B cell (primary cell): ENCODE results near the gene CFB. TPM values are rescaled to one million over a fixed set of nuclear protein-coding genes. Genes with fewer than 3 reads are reported as not detected.

Experiments used
- ATAC-seq: fragments of 200-7000 bp; cut with Tn5 transposase; one replicate; pipeline ENCODE4 v1.10.0; 2021; ENCODE audit warnings: low read depth, mild to moderate bottlenecking, moderate number of reproducible peaks, moderate library complexity
- CTCF ChIA-PET: fragments of 350-600 bp; sonication (Branson Sonifier 250); formaldehyde crosslinking; loops from one replicate; lab custom pipeline; 2021; ENCODE audit warnings: antibody characterized with exemption, inconsistent platforms; lab: Charles Lee
- POLR2A ChIA-PET: fragments of 350-600 bp; sonication (Branson Sonifier 250); formaldehyde crosslinking; loops from one replicate; lab custom pipeline; 2021; ENCODE audit warnings: antibody characterized with exemption; lab: Charles Lee
- DNase-seq: peaks from one replicate; pipeline ENCODE4 v3.0.0; 2013
- H2AFZ ChIP-seq: 2 replicates; pipeline ENCODE4 v1.6.1; 2012; ENCODE audit warnings: mild to moderate bottlenecking, low read depth, low read length; ENCODE audit not compliant: insufficient read depth, poor library complexity, severe bottlenecking
- H3K27ac ChIP-seq, 2 donors: 1 replicate in 1 of 2; 2 replicates in 1 of 2; pipeline ENCODE4 v1.5.1; 2012 to 2013; ENCODE audit warnings: low read length in 2 of 2, mild to moderate bottlenecking in 2 of 2, moderate library complexity in 1 of 2
- H3K27me3 ChIP-seq, 4 experiments: fragments of 200-600 bp in 1 of 4; sonication (generic) in 1 of 4; replicated peaks in 1 of 4; 1 replicate in 2 of 4; 2 replicates in 2 of 4; pipeline versions ENCODE4 v1.6.1 to v1.7.0; 2013 to 2016; ENCODE audit warnings: low read length in 3 of 4, mild to moderate bottlenecking in 2 of 4, mixed read lengths in 1 of 4, moderate library complexity in 1 of 4; ENCODE audit not compliant: insufficient read depth in 4 of 4, control insufficient read depth in 3 of 4; ENCODE audit errors: control extremely low read depth in 1 of 4
- H3K36me3 ChIP-seq, 2 experiments: replicated peaks in 1 of 2; 1 replicate in 1 of 2; 2 replicates in 1 of 2; pipeline versions ENCODE4 v1.6.1 to v1.7.1; 2013; ENCODE audit warnings: low read length in 1 of 2; ENCODE audit not compliant: insufficient read depth in 2 of 2, control insufficient read depth in 1 of 2; ENCODE audit errors: control extremely low read depth in 1 of 2, extremely low read depth in 1 of 2
- H3K4me1 ChIP-seq, 2 donors: fragments of 200-600 bp in 1 of 2; sonication (generic) in 1 of 2; 1 replicate in 1 of 2; 2 replicates in 1 of 2; pipeline versions ENCODE4 v1.5.1 to v1.6.1; 2013 to 2017; ENCODE audit warnings: low read length in 2 of 2; ENCODE audit not compliant: control insufficient read depth in 2 of 2, insufficient read depth in 2 of 2
- H3K4me2 ChIP-seq: replicated peaks from 2 replicates; pipeline ENCODE3; 2012; ENCODE audit warnings: mild to moderate bottlenecking, low read depth, low read length; ENCODE audit not compliant: poor library complexity, severe bottlenecking
- H3K4me3 ChIP-seq, 5 experiments: fragments of 200-600 bp in 1 of 5; sonication (generic) in 1 of 5; 1 replicate in 3 of 5; 2 replicates in 2 of 5; pipeline versions ENCODE4 v1.5.1 to v1.7.0; 2011 to 2016; ENCODE audit warnings: low read length in 4 of 5, mild to moderate bottlenecking in 4 of 5, low read depth in 2 of 5, control low read depth in 1 of 5, moderate library complexity in 1 of 5; ENCODE audit not compliant: insufficient read depth in 1 of 5; ENCODE audit errors: control extremely low read depth in 1 of 5, extremely low read depth in 1 of 5
- H3K79me2 ChIP-seq: fragments of 200-600 bp; sonication (generic); one replicate; pipeline ENCODE4 v1.6.0; 2016; ENCODE audit warnings: low read length; ENCODE audit not compliant: control insufficient read depth, insufficient read depth
- H3K9ac ChIP-seq: fragments of 200-600 bp; sonication (generic); 2 replicates; pipeline ENCODE4 v1.6.1; 2017; ENCODE audit warnings: mild to moderate bottlenecking, low read length, moderate library complexity
- H3K9me3 ChIP-seq, 3 donors: one replicate each; pipeline versions ENCODE4 v1.6.1 to v1.7.1; 2013; ENCODE audit warnings: low read length in 2 of 3; ENCODE audit not compliant: control insufficient read depth in 2 of 3, insufficient read depth in 1 of 3; ENCODE audit errors: control extremely low read depth in 1 of 3
- H4K20me1 ChIP-seq: 2 replicates; pipeline ENCODE4 v1.6.0; 2012; ENCODE audit warnings: mild to moderate bottlenecking, low read length; ENCODE audit not compliant: insufficient read depth, control insufficient read depth, poor library complexity, severe bottlenecking
- H3K27ac Mint-ChIP-seq: one replicate; pipeline ENCODE4 v1.8.0; 2021; ENCODE audit warnings: mixed read lengths
- H3K27me3 Mint-ChIP-seq: one replicate; pipeline ENCODE4 v1.8.0; 2021; ENCODE audit warnings: mixed read lengths
- H3K4me1 Mint-ChIP-seq: one replicate; pipeline ENCODE4 v1.8.0; 2021; ENCODE audit warnings: mixed read lengths
- H3K4me3 Mint-ChIP-seq: one replicate; pipeline ENCODE4 v1.8.0; 2021; ENCODE audit warnings: mixed read lengths
- H3K9me3 Mint-ChIP-seq: one replicate; pipeline ENCODE4 v1.8.0; 2022; ENCODE audit warnings: mixed read lengths; ENCODE audit not compliant: insufficient read depth
- CTCF ChIP-seq: fragments of 200-600 bp; IDR thresholded peaks from one replicate; pipeline ENCODE4 v1.8.0; 2022; ENCODE audit warnings: antibody characterized with exemption, mild to moderate bottlenecking
- EZH2 ChIP-seq: IDR thresholded peaks from 2 replicates; pipeline ENCODE4 v1.6.1; 2012; ENCODE audit warnings: borderline replicate concordance, low read depth, mild to moderate bottlenecking, moderate library complexity, low read length; ENCODE audit not compliant: insufficient read depth, poor library complexity, severe bottlenecking
- WGBS: methylation state at CpG from one replicate; pipeline ENCODE4 v1.1.5; 2013; ENCODE audit warnings: missing lambda C conversion rate; ENCODE audit not compliant: insufficient coverage; 5-methylcytosine and 5-hydroxymethylcytosine counted together
- intact Hi-C: fragments of 100-400 bp; cut with micrococcal nuclease; formaldehyde crosslinking; loops from one replicate; pipeline ENCODE4 v1.10.0; 2022
- polyA plus RNA-seq: library from polyadenylated mRNA; depleted of rRNA; stranded (reverse); fragments of >200 nt; gene quantifications from 2 replicates; pipeline ENCODE4 v1.2.3, GENCODE V29; 2012
- total RNA-seq, 2 donors: library from RNA; stranded (reverse); fragments of 120-200 nt in 1 of 2; gene quantifications; 1 replicate in 1 of 2; 2 replicates in 1 of 2; pipeline versions ENCODE4 v1.2.3 to v1.2.4, GENCODE V29; 2013 to 2022

Gene CFB
- total and polyA plus RNA-seq, 2 donors (not counting 1 experiment from before 2014, with no cell fraction given), result not detected

DNA sequence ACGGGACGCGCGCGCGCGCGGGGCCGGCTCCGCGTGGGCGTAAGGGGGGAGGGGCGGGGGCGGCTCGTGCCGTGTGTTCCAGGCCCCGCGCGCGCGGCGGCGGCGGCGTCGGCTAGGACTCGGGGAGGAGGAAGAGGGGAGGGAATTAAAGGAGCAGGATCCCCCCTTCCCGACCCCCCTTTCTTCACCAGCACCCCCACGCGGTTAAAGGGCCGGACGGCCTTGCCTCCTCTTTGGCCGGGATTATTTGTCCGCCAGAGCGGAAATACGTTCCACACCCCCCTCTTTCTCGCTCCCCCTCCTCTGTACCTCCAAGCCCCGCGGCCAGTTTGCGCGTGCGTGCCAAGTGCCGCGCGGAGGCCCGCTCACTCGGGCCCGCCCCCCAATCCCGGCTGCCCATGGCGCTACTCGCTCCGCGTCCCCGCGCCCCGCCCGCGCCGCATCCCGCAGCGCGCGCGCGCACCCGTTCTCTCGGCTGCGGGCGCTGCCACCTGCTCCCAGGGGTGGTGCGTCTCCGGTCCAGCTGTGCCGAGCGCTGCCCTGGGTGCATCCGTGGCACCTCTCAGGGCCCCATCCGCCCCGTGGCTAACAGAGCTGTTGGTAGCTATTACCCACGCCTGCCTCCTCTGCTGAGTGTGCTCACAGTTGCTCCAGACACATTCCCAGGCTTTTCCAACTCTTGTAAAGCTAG is 43.8 kb upstream of the CFB start, which contains the start of gene ZBTB12:
ZBTB12 (minus strand) TSS at position 134 of the 691 bp plus-strand sequence. CDS start 781 bp downstream, outside the sequence.
- ChIA-PET CTCF (interaction anchor here (1.2 to 1.4 kb wide), 2 partner anchors 50 to 190 kb away, joined by 4 to 6 read pairs; no protein-coding TSS in a partner anchor), POLR2A (interaction anchor here (0.6 to 1.4 kb wide), 7 partner anchors 24 to 241 kb away, joined by 3 to 6 read pairs (median 3); partner anchors contain the start of genes DXO and SKIC2)
- Histone ChIP-seq H3K9ac (peak within 1 kb of the TSS; percentile 74), H3K27me3 (no peaks in the 10 kb centered on the region), H2AFZ (peak within 1 kb of the TSS; percentile 85), H4K20me1 (no peaks in the 10 kb centered on the region), H3K36me3 (no peaks in the 10 kb centered on the region), H3K4me2 (peak within 1 kb of the TSS; percentile 85), H3K27ac (peak within 1 kb of the TSS; percentile 76 to 79), H3K4me3 (peak within 1 kb of the TSS; percentile 27 to 82 (median 77)), H3K4me1 (peaks cover 13 to 23% of the 10 kb centered on the region in 2 donors), H3K79me2 (peaks cover 4% of the 10 kb centered on the region), H3K9me3 (no peaks in the 10 kb centered on the region)
- no peaks in the 10 kb centered on the region for H3K27me3 Mint-ChIP-seq
- ATAC-seq (peak; percentile 64), DNase-seq (peak; percentile 93)
- intact Hi-C loops, result loop anchor here (1.0 kb wide), 2 partner anchors 56 to 237 kb away; partner anchors contain the start of gene NELFE
- TF ChIP-seq EZH2, result no peak
- WGBS, result under 1% methylated on average over 66 of the region's 77 CpGs
- no peaks in the 10 kb centered on the region for H3K9me3 Mint-ChIP-seq
- H3K4me1 Mint-ChIP-seq, result peaks cover 32% of the 10 kb centered on the region
- H3K4me3 Mint-ChIP-seq, result peak within 1 kb of the TSS; percentile 94
- peak within 1 kb of the TSS; percentile 93 for H3K27ac Mint-ChIP-seq

DNA sequence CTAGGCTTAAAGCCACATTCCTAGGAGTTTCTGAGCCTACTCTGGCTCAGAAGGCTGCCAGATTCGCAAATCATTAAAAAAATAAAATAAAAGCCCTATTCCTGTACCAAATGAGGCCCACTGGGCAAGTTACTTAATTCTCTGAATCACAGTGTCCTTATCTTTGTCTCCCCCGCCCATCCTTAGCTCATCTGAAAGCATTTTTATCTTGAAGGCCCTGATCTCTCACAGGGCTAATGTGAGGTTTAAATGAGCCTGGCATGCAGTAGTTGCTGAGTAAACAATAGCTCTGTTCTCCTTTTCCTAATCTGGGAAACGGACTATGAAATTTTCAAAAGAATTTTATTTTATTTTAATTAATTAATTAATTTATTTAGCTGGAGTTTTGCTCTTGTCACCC is 41.9 kb upstream of the CFB start:
- H3K27ac Mint-ChIP-seq, result no peak overlapping the region
- Histone ChIP-seq H3K27ac (no peak overlapping the region), H3K9me3 (no peaks in the 10 kb centered on the region), H3K36me3 (no peaks in the 10 kb centered on the region), H3K4me2 (no peak overlapping the region), H3K27me3 (no peaks in the 10 kb centered on the region), H3K4me3 (no peak overlapping the region), H3K9ac (no peak overlapping the region), H4K20me1 (no peaks in the 10 kb centered on the region), H3K79me2 (no peaks in the 10 kb centered on the region), H3K4me1 (peaks cover 7 to 17% of the 10 kb centered on the region in 2 donors), H2AFZ (no peak overlapping the region)
- no peak overlapping the region for H3K4me3 Mint-ChIP-seq
- DNase-seq (no peak), ATAC-seq (no peak)
- H3K9me3 Mint-ChIP-seq, result no peaks in the 10 kb centered on the region
- intact Hi-C loops, result no loop called here
- WGBS, result 100% methylated on average over 1 of the region's 3 CpGs
- H3K4me1 Mint-ChIP-seq, result peaks cover 21% of the 10 kb centered on the region
- no peak for TF ChIP-seq EZH2
- no peak for TF ChIP-seq CTCF
- POLR2A ChIA-PET, result no interaction called here
- CTCF ChIA-PET, result interaction anchor here (1.2 kb wide), 1 partner anchor 49 kb away, joined by 3 read pairs; no protein-coding TSS in a partner anchor
- peaks cover 4% of the 10 kb centered on the region for H3K27me3 Mint-ChIP-seq
